SW480 (cell line): ENCODE results near the gene GALNT1.

Source experiments
- DNase-seq: peaks from one replicate; pipeline ENCODE4 v3.0.0-alpha.2; 2016; ENCODE audit warnings: low spot score

GALNT1 gene

GRCh38 chr18:35721431-35722081 is 140.0 kb downstream of the GALNT1 start:
- no peak for DNase-seq

GRCh38 chr18:35728676-35729075 is 147.1 kb downstream of the GALNT1 start:
- DNase-seq: peak; percentile 3

- no peak for DNase-seq
Measured at GRCh38 chr18:35729991-35730668, 148.6 kb downstream of the GALNT1 start.

GRCh38 chr18:35730691-35731370 is 149.3 kb downstream of the GALNT1 start:
- no peak for DNase-seq

- no peak for DNase-seq
Measured at GRCh38 chr18:35731701-35732100, 150.2 kb downstream of the GALNT1 start.

GRCh38 chr18:35732162-35732561 is 150.6 kb downstream of the GALNT1 start:
- DNase-seq: no peak

GRCh38 chr18:35732636-35733035 is 151.1 kb downstream of the GALNT1 start:
- no peak for DNase-seq

GRCh38 chr18:35733408-35733807 is 151.9 kb downstream of the GALNT1 start:
- DNase-seq: no peak

GRCh38 chr18:35736696-35737095 is 155.2 kb downstream of the GALNT1 start:
- no peak for DNase-seq

- no peak for DNase-seq
Measured at GRCh38 chr18:35739778-35740177, 158.2 kb downstream of the GALNT1 start.

GRCh38 chr18:35740656-35741055 is 159.1 kb downstream of the GALNT1 start:
- no peak for DNase-seq

- DNase-seq: no peak
Measured at GRCh38 chr18:35743916-35744315, 162.4 kb downstream of the GALNT1 start.

GRCh38 chr18:35745814-35746213 is 164.3 kb downstream of the GALNT1 start:
- no peak for DNase-seq

GRCh38 chr18:35746826-35747339 is 165.3 kb downstream of the GALNT1 start:
- no peak for DNase-seq

GRCh38 chr18:35747894-35748472 is 166.4 kb downstream of the GALNT1 start:
- DNase-seq: no peak

- DNase-seq: no peak
Measured at GRCh38 chr18:35749701-35750100, 168.2 kb downstream of the GALNT1 start.

GRCh38 chr18:35750929-35751328 is 169.4 kb downstream of the GALNT1 start:
- DNase-seq: no peak

GRCh38 chr18:35753306-35753910 is 171.9 kb downstream of the GALNT1 start:
- no peak for DNase-seq

- DNase-seq: no peak
Measured at GRCh38 chr18:35754464-35754863, 172.9 kb downstream of the GALNT1 start.

- no peak for DNase-seq
Measured at GRCh38 chr18:35755369-35755768, 173.8 kb downstream of the GALNT1 start.

GRCh38 chr18:35756506-35757117 is 175.1 kb downstream of the GALNT1 start:
- peak; percentile 50 for DNase-seq
